Mucosa of rectum (tissue), 2 donors: Measurements from ENCODE around the gene ASB11.

Experiments used
- H3K27ac ChIP-seq, 2 donors: one replicate each; pipeline ENCODE4 v1.7.0; 2013; ENCODE audit warnings: inconsistent platforms in 2 of 2, low read depth in 2 of 2, low read length in 2 of 2
- H3K27me3 ChIP-seq, 2 donors: one replicate each; pipeline ENCODE4 v1.7.0; 2013; ENCODE audit warnings: low read length in 2 of 2; ENCODE audit not compliant: control insufficient read depth in 2 of 2, insufficient read depth in 2 of 2
- H3K36me3 ChIP-seq, 2 donors: one replicate each; pipeline ENCODE4 v1.7.0; 2013; ENCODE audit warnings: low read length in 2 of 2; ENCODE audit not compliant: control insufficient read depth in 2 of 2, insufficient read depth in 2 of 2
- H3K4me1 ChIP-seq, 2 donors: one replicate each; pipeline ENCODE4 v1.7.0; 2013; ENCODE audit warnings: low read length in 2 of 2, mild to moderate bottlenecking in 1 of 2; ENCODE audit not compliant: control insufficient read depth in 2 of 2, insufficient read depth in 2 of 2
- H3K4me3 ChIP-seq, 2 donors: one replicate each; pipeline ENCODE4 v1.7.0; 2013; ENCODE audit warnings: low read length in 2 of 2
- H3K9ac ChIP-seq, 2 donors: one replicate each; pipeline ENCODE4 v1.7.0; 2013; ENCODE audit warnings: low read length in 2 of 2, low read depth in 1 of 2, mild to moderate bottlenecking in 1 of 2
- H3K9me3 ChIP-seq, 2 donors: one replicate each; pipeline ENCODE4 v1.7.0; 2013; ENCODE audit warnings: low read length in 2 of 2; ENCODE audit not compliant: control insufficient read depth in 2 of 2
- donor health status: healthy.
- donor health status: Normal muscosa, but diverticular disease.

ASB11 gene

GRCh38 chrX:15315509-15315908, at the start of gene ASB11:
ASB11 (minus strand) TSS chrX:15315640; CDS start chrX:15315605, 35 bp downstream.
- no peak within 1 kb of the TSS for H3K4me3 ChIP-seq
- H3K27me3 ChIP-seq: peaks cover 0 to 3% of the 10 kb centered on the region in 2 donors
- H3K9me3 ChIP-seq: no peaks in the 10 kb centered on the region
- no peaks in the 10 kb centered on the region for H3K36me3 ChIP-seq
- H3K4me1 ChIP-seq: no peaks in the 10 kb centered on the region
- H3K27ac ChIP-seq: no peak within 1 kb of the TSS
- no peak within 1 kb of the TSS for H3K9ac ChIP-seq

GRCh38 chrX:15359701-15360100, 44.3 kb upstream of the ASB11 start:
- no peaks in the 10 kb centered on the region for H3K36me3 ChIP-seq
- peaks cover 3 to 4% of the 10 kb centered on the region in 2 donors for H3K27me3 ChIP-seq
- H3K4me1 ChIP-seq: no peaks in the 10 kb centered on the region

GRCh38 chrX:15358533-15358932, 43.1 kb upstream of the ASB11 start:
- H3K4me3 ChIP-seq: no peak overlapping the region
- no peak overlapping the region for H3K27ac ChIP-seq
- no peaks in the 10 kb centered on the region for H3K36me3 ChIP-seq
- H3K9me3 ChIP-seq: peaks cover 0 to 4% of the 10 kb centered on the region in 2 donors
- H3K4me1 ChIP-seq: no peaks in the 10 kb centered on the region
- H3K27me3 ChIP-seq: peaks cover 3 to 4% of the 10 kb centered on the region in 2 donors
- H3K9ac ChIP-seq: no peak overlapping the region

More at GRCh38 chrX:15359701-15360100, 44.3 kb upstream of the ASB11 start:
- Histone ChIP-seq H3K9ac (no peak overlapping the region), H3K4me3 (no peak overlapping the region), H3K9me3 (peaks cover 0 to 4% of the 10 kb centered on the region in 2 donors), H3K27ac (no peak overlapping the region)

- Histone ChIP-seq H3K4me1 (no peaks in the 10 kb centered on the region), H3K9ac (no peak overlapping the region), H3K4me3 (no peak overlapping the region), H3K9me3 (peaks cover 0 to 4% of the 10 kb centered on the region in 2 donors), H3K27me3 (peaks cover 3 to 4% of the 10 kb centered on the region in 2 donors), H3K27ac (no peak overlapping the region), H3K36me3 (no peaks in the 10 kb centered on the region)
Measured at GRCh38 chrX:15356444-15356843, 41.0 kb upstream of the ASB11 start.

GRCh38 chrX:15350329-15350996, 35.0 kb upstream of the ASB11 start:
- no peak overlapping the region for H3K4me3 ChIP-seq
- no peak overlapping the region for H3K27ac ChIP-seq
- no peaks in the 10 kb centered on the region for H3K4me1 ChIP-seq
- no peaks in the 10 kb centered on the region for H3K36me3 ChIP-seq
- H3K9ac ChIP-seq: no peak overlapping the region
- peaks cover 4% of the 10 kb centered on the region in 2 donors for H3K27me3 ChIP-seq
- H3K9me3 ChIP-seq: no peaks in the 10 kb centered on the region

- no peak overlapping the region for H3K4me3 ChIP-seq
- no peak overlapping the region for H3K27ac ChIP-seq
- H3K4me1 ChIP-seq: no peaks in the 10 kb centered on the region
- no peak overlapping the region for H3K9ac ChIP-seq
- H3K36me3 ChIP-seq: no peaks in the 10 kb centered on the region
- no peaks in the 10 kb centered on the region for H3K9me3 ChIP-seq
- H3K27me3 ChIP-seq: peaks cover 3 to 4% of the 10 kb centered on the region in 2 donors
Measured at GRCh38 chrX:15349046-15349445, 33.6 kb upstream of the ASB11 start.

GRCh38 chrX:15345976-15346375, 30.5 kb upstream of the ASB11 start:
- Histone ChIP-seq H3K27me3 (peaks cover 9 to 10% of the 10 kb centered on the region in 2 donors), H3K36me3 (no peaks in the 10 kb centered on the region), H3K9ac (no peak overlapping the region), H3K4me3 (no peak overlapping the region), H3K4me1 (no peaks in the 10 kb centered on the region), H3K27ac (no peak overlapping the region), H3K9me3 (no peaks in the 10 kb centered on the region)

GRCh38 chrX:15344106-15344505, 28.7 kb upstream of the ASB11 start:
- H3K4me1 ChIP-seq: no peaks in the 10 kb centered on the region
- H3K9ac ChIP-seq: no peak overlapping the region
- no peak overlapping the region for H3K4me3 ChIP-seq
- no peaks in the 10 kb centered on the region for H3K36me3 ChIP-seq
- no peaks in the 10 kb centered on the region for H3K9me3 ChIP-seq
- H3K27ac ChIP-seq: no peak overlapping the region
- peaks cover 9 to 14% of the 10 kb centered on the region in 2 donors for H3K27me3 ChIP-seq

GRCh38 chrX:15343075-15343476, 27.6 kb upstream of the ASB11 start:
- H3K27me3 ChIP-seq: peaks cover 17 to 18% of the 10 kb centered on the region in 2 donors
- no peak overlapping the region for H3K27ac ChIP-seq
- H3K9ac ChIP-seq: no peak overlapping the region
- H3K4me1 ChIP-seq: no peaks in the 10 kb centered on the region
- no peaks in the 10 kb centered on the region for H3K36me3 ChIP-seq
- no peaks in the 10 kb centered on the region for H3K9me3 ChIP-seq
- no peak overlapping the region for H3K4me3 ChIP-seq

- Histone ChIP-seq H3K27ac (no peak overlapping the region), H3K4me1 (peaks cover 0 to 4% of the 10 kb centered on the region in 2 donors), H3K4me3 (no peak overlapping the region), H3K9ac (no peak overlapping the region), H3K9me3 (no peaks in the 10 kb centered on the region), H3K27me3 (peaks cover 24% of the 10 kb centered on the region in 2 donors), H3K36me3 (no peaks in the 10 kb centered on the region)
Measured at GRCh38 chrX:15340867-15341266, 25.4 kb upstream of the ASB11 start.
